Head of caudate nucleus (tissue), 42 donors: ENCODE measurements around the gene FANK1.
A peak's percentile ranks its signal among the peaks of the same experiment; 100 is the strongest.
"Not testable (repeated sequence)": the region's sequence is repeated elsewhere in the genome, so short reads cannot be mapped to it uniquely, and the experiment has no call there.

Experiments used
- DNase-seq, 42 donors: peaks; one replicate each; pipeline versions ENCODE4 v3.0.0 to v3.0.0-alpha.2; 2020 to 2021; ENCODE audit warnings: mixed read lengths in 7 of 42
- intact Hi-C: fragments of 100-400 bp; cut with DNase I; formaldehyde crosslinking; loops from one replicate; pipeline ENCODE4 v1.15.0; 2022

The FANK1 gene

GRCh38 chr10:125896088-125896934 lies at the start of gene FANK1:
FANK1 (plus strand) TSS chr10:125896564; CDS start chr10:125896643, 79 bp downstream.
- peak; percentile 65 to 95 (median 89) for DNase-seq
- intact Hi-C loops, result not testable (repeated sequence)

- intact Hi-C loops, result no loop called here
These were observed 49.5 kb upstream of the FANK1 start for GRCh38 chr10:125846894-125847293.

GRCh38 chr10:125848371-125848770 lies 48.0 kb upstream of the FANK1 start:
- DNase-seq, result no peak
- intact Hi-C loops, result no loop called here

More at GRCh38 chr10:125846894-125847293, 49.5 kb upstream of the FANK1 start:
- DNase-seq, result no peak

- intact Hi-C loops, result no loop called here
- DNase-seq, result no peak
These were observed 47.5 kb upstream of the FANK1 start for GRCh38 chr10:125848857-125849256.

- intact Hi-C loops, result no loop called here
- no peak for DNase-seq
These were observed 46.9 kb upstream of the FANK1 start for GRCh38 chr10:125849448-125849847.

GRCh38 chr10:125850766-125851731 lies 45.3 kb upstream of the FANK1 start:
- DNase-seq, result no peak
- intact Hi-C loops, result no loop called here

- DNase-seq, result peak in 1 of 42 donors; percentile 11
- intact Hi-C loops, result no loop called here
These were observed 43.9 kb upstream of the FANK1 start for GRCh38 chr10:125852487-125852886.

GRCh38 chr10:125857185-125857760 lies 39.1 kb upstream of the FANK1 start:
- no peak for DNase-seq
- intact Hi-C loops, result no loop called here

- DNase-seq, result no peak
- intact Hi-C loops, result no loop called here
These were observed 37.1 kb upstream of the FANK1 start for GRCh38 chr10:125859128-125859817.

- intact Hi-C loops, result no loop called here
- DNase-seq, result no peak
These were observed 31.2 kb upstream of the FANK1 start for GRCh38 chr10:125865120-125865519.

GRCh38 chr10:125866421-125867029 lies 29.8 kb upstream of the FANK1 start:
- no peak for DNase-seq
- intact Hi-C loops, result no loop called here

- DNase-seq, result peak in 13 of 42 donors; percentile 15 to 63 (median 32)
- intact Hi-C loops, result no loop called here
These were observed 27.9 kb upstream of the FANK1 start for GRCh38 chr10:125868372-125868975.

- no peak for DNase-seq
- intact Hi-C loops, result no loop called here
These were observed 25.0 kb upstream of the FANK1 start for GRCh38 chr10:125871338-125871737.

- DNase-seq, result no peak
These were observed 17.2 kb upstream of the FANK1 start for GRCh38 chr10:125878957-125879835.

GRCh38 chr10:125880719-125881118 lies 15.6 kb upstream of the FANK1 start:
- intact Hi-C loops, result no loop called here
- no peak for DNase-seq

More at GRCh38 chr10:125878957-125879835, 17.2 kb upstream of the FANK1 start:
- intact Hi-C loops, result no loop called here

- no peak for DNase-seq
- intact Hi-C loops, result no loop called here
These were observed 15.2 kb upstream of the FANK1 start, which contains the start of gene DHX32 for GRCh38 chr10:125881192-125881591. DHX32 (minus strand) TSS chr10:125881292; CDS start chr10:125880824, 468 bp downstream.

- intact Hi-C loops, result no loop called here
- DNase-seq, result no peak
These were observed 13.8 kb upstream of the FANK1 start for GRCh38 chr10:125882596-125882995.
